Stimulated activated CD8-positive, alpha-beta memory T cell treated with anti-CD3 and anti-CD28 coated beads, Interleukin-7, amount 100 ng/mL, for 48 hours (primary cell): ENCODE data around the gene ZNF274.
"Not testable (repeated sequence)": the region's sequence is repeated elsewhere in the genome, so short reads cannot be mapped to it uniquely, and the experiment has no call there.

Source experiments
- DNase-seq, 2 donors: peaks; one replicate each; pipeline ENCODE4 v3.0.0-alpha.2; 2020; ENCODE audit warnings: low read depth in 1 of 2; ENCODE audit errors: extremely low read depth in 1 of 2

The ZNF274 gene

DNA sequence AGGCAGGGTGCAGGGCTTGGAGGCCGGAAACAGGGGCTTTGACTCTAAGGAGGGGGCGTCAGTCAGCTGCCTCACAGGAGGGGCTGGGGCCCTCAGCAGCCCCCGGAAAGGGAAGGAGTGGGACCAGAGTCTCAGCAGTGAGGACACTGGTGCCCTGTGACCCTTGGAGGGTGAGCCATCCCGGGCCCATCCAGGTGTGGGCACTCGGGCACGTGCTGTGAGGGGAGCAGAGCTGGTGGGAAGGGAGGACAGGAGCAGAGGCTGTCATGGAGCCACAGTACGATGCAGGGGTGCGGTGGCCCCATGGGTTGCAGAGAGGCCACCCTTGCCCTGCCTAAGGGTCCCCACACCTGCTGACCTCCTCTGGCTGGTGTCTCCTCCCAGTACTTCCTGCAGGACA lies 26.7 kb downstream of the ZNF274 start:
- no peak for DNase-seq

DNA sequence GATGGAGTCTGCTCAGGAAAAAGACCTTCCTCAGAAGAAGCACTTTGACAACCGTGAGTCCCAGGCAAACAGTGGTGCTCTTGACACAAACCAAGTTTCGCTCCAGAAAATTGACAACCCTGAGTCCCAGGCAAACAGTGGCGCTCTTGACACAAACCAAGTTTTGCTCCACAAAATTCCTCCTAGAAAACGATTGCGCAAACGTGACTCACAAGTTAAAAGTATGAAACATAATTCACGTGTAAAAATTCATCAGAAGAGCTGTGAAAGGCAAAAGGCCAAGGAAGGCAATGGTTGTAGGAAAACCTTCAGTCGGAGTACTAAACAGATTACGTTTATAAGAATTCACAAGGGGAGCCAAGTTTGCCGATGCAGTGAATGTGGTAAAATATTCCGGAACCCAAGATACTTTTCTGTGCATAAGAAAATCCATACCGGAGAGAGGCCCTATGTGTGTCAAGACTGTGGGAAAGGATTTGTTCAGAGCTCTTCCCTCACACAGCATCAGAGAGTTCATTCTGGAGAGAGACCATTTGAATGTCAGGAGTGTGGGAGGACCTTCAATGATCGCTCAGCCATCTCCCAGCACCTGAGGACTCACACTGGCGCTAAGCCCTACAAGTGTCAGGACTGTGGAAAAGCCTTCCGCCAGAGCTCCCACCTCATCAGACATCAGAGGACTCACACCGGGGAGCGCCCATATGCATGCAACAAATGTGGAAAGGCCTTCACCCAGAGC lies 29.6 kb downstream of the ZNF274 start:
- no peak for DNase-seq

DNA sequence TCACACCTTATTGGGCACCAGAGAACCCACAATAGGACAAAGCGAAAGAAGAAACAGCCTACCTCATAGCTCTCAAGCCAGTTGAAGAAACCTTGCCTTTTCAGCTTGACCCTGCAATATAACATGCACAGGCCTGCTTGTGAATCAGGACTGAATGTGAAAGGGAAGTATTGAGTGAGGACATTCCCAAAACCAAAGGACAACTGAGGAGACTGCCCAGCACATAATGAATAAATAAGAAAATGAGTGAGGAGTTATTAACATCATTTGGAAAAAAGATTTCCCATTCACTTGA lies 30.2 kb downstream of the ZNF274 start:
- DNase-seq: no peak

DNA sequence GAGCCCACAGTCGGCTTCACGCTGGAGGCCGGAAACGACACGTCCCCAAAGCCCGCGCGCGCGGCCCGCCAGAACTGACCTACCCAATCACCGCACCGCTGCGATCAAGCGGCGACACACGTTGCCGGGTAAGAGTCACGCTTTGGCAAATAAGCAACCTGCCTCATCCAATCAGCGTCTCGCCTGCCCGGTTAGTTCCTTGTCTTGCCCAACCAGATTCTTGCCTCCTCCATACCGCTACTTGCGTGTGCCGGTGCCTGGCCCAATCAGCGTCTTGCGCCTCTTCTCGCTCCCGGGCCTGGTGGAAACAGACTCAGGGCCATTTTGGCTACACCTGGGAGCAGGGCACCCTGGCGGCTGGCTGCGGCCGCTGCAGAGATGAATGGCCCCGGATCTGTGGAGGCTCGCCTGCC lies 34.2 kb downstream of the ZNF274 start:
- no peak for DNase-seq

DNA sequence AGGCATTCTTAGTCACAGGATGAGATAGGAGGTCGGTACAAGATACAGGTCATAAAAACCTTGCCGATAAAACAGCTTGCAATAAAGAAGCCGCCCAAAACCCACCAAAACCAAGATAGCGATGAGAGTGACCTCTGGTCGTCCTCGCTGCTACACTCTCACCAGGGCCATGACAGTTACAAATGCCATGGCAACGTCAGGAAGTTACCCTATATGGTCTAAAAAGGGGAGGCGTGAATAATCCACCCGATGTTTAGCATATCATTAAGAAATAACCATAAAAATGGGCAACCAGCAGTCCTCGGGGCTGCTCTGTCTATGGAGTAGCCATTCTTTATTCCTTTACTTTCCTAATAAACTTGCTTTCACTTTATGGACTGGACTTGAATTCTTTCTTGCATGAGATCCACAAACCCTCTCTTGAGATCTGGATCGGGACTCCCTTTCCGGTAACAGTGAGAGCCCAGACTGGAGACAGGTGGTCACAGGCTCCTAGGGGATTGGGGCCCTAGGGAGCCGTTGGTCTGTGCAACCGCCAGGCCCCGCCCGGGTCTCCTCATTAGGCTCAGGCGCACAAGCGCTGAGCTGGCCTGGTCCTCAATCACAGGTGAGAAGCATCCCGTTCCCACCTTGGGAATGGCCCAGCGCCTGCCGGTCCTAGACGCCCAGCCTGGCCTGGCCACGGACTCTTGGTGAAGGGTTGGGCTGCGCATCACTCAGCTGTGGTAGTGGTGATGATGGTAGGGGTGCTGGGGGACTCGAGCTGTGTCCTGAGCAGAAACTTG lies 34.9 kb downstream of the ZNF274 start:
- DNase-seq: no peak

DNA sequence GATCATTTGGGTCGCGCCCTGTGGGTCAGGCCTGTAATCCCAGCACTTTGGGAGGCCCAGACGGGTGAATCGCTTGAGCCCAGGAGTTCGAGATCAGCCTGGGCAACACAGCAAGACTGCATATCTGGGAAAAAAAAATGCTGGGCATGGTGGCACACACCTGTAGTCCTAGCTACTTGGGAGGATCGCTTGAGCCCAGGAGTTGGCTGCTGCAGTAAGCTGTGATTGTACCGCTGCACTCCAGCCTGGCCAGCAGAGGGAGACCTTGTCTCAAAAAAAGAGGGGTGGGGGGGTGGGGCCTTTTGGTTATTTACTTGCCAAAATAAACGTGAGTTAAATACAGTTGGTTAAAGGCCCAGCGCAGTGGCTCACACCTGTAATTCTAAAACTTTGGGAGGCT lies 36.0 kb downstream of the ZNF274 start:
- DNase-seq: no peak

DNA sequence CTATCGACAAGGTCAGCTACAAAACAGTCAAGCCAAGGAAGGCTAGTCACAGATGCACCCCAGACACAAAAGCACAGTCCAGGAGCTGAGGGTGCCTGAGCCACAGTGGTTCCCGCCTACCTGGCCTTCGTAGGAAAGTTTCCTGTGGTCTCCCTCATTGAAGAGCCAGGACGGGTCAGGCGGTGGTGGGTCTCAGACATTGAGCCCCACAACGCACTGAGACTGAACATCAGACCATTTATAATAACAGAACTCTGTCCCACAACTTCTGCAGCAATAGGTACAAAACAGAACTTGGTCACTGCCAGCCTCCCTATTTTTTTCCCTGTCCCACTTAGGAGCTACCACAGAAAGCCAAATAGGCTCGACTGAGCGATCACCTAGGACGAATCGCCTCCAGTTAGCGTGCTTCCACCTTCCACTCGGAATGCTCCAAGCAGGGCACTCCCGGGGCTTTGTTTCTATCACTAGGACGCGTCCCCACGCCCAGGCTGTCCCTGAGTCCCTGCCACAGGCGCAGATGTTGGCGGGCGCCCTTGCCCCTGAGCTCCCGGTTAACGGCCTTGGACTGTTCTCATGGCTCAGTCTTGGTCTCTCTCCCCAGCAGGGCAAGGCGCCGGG lies 45.2 kb downstream of the ZNF274 start:
- DNase-seq: no peak

DNA sequence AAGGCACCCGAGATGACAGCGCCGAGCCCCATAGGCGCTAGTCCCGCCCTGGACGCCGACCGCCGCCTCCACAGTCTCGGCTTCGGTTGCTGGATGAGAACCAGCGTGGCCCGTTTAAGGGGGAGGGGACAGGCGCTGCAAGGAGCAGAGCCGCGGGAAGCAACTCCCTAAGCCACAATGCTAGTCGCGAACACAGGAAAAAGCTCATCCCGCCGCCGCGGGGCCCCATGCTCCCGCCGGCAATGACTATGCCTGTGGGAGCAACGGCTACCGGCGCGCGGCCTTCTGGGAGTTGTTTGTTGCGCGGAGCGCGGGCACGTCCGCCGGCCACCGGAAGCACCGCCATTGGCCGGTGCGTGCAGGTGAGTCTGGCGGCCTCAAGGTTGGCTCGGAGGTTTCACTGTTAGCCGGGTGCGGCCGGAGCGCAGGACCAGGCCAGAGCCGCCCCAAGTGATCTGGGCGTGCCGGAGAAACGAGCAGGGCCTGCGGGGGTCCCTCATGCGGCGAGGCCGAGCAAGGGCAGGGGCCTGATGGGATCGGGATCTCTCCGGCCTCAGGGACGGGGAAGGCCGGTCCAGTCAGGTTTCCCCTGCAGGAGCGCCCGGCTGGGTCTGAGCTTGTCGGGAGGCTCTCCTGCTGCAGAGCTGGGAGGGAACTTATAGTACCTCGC lies 45.9 kb downstream of the ZNF274 start, which contains the start of gene ZNF544:
Gene ZNF544 (plus strand): TSS at position 330 of the 670 bp plus-strand sequence. CDS start 15,110 bp downstream, outside the sequence.
- DNase-seq: peak; percentile 52 to 57

DNA sequence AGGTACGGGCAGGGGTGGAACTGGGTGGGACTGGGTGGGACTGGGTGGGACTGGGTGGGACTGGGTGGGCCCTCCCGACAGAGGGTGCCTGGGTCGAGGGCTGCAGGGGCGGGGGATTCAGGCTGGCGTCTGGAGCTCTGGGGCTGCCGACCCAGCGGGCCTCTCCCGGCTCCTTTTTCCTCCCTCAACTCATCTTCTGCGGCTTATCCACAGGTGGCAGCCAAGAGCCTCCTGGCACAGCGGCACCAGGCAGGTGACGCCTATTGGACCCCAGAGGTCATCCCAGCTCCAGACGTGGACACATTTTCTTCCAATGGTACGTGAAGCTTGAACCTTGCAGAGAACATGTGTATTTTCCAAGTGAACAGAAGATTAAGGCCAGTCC lies 46.4 kb downstream of the ZNF274 start:
- DNase-seq: peak in 1 of 2 donors; percentile 7

DNA sequence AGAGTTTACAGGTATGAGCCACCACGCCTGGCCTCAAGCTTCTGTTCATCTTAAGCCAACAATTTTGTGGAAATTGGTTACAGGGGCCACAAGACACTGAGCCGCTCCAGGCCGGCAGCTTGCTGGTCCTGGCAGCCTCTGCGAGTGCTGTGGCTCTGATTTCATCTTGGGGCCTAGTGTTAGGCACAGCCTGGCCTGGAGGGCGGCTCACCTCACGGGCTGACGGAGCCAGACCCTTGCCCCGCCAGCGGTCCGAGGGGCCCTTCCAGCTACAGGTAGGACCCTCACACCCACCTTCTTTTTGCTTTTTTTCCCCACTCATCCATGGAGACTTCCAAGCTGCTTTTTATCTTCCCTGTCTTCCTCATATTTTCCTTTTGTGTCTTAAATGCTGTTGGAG lies 54.5 kb downstream of the ZNF274 start:
- no peak for DNase-seq

DNA sequence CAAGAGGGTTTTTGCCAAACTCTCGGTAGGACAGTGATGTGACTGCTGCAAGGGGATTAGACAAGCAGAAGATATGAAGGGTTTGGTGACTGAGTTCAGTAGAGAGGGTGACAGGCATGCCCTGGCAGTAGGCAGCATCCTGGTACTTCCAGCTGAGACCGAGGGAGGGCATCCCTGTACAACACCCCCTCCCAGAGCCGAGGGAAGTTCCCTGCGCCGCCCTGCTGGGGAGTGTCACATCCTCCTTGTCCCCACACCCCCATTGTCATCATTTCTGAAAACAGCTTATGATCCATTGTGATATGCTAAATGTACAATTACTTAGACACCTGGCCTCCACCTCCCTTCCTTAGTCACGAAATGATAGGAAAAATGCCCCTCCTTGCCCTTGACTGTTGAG lies 60.5 kb downstream of the ZNF274 start:
- no peak for DNase-seq

DNA sequence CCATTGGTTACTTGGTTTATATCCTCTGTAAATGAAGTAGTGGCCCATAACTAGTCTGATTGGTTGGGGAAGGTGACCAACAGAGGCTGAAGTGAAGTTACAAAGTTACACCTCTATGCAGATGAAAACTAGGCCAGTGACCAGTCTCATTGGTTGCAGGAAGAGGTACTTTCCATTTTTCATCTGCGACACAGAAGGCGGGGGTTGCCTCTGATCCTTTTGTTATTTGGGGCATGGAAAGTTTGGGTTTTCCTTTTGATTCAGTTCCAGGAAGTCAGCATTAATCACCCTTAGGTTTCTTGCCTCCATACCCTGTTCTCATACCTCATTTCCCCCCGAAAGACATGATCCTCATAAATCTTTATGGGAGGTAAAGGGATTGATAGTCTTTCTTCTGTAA lies 66.0 kb downstream of the ZNF274 start:
- no peak for DNase-seq

DNA sequence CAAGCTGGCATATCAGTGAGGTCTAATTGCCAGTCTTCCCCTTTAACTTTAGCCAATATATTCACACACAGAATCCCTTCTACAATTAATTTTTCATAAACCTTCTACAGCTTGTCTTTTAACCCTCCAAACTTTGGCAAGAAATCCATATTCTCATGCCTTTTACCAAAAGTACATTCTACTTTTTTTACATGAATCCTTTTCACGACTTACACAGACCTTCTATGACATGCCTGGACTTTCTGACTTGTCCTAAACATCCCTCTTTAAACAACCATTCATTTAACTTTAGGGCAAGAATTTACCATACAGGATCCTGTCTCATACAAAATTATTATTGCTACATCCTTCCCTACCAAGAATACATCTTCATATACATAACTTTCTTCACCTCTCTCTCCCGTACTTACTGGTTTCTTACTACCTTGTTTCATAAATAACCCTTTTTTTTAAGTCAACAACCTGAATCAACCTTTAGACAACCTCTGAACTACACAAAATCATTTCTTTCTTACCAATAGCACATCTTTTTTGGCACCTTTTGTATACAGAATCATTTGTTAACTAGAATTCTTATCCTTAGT lies 69.3 kb downstream of the ZNF274 start:
- no peak for DNase-seq

DNA sequence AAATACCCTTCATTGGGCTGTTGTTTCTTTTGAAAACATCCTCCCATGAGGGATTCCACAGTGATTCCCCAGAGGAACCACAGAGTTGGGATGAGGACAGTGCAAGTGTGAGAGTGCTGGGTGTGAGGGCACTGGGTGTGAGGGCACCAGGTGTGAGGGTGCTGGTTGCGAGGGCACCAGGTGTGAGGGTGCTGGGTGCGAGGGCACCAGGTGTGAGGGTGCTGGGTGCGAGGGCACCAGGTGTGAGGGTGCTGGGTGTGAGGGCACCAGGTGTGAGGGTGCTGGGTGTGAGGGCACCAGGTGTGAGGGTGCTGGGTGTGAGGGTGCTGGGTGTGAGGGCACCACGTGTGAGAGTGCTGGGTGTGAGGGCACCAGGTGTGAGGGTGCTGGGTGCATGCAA lies 75.4 kb downstream of the ZNF274 start:
- not testable (repeated sequence) for DNase-seq

DNA sequence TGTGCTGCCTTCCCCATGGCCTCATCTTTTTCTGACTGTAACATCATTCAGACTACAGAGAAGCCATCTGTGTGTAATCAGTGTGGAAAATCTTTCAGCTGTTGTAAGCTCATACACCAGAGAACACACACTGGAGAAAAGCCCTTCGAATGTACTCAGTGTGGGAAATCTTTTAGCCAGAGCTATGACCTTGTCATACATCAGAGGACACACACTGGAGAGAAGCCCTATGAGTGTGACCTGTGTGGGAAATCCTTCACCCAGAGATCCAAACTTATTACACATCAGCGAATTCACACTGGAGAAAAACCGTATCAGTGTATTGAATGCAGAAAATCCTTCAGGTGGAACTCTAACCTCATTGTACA lies 78.7 kb downstream of the ZNF274 start:
- no peak for DNase-seq

DNA sequence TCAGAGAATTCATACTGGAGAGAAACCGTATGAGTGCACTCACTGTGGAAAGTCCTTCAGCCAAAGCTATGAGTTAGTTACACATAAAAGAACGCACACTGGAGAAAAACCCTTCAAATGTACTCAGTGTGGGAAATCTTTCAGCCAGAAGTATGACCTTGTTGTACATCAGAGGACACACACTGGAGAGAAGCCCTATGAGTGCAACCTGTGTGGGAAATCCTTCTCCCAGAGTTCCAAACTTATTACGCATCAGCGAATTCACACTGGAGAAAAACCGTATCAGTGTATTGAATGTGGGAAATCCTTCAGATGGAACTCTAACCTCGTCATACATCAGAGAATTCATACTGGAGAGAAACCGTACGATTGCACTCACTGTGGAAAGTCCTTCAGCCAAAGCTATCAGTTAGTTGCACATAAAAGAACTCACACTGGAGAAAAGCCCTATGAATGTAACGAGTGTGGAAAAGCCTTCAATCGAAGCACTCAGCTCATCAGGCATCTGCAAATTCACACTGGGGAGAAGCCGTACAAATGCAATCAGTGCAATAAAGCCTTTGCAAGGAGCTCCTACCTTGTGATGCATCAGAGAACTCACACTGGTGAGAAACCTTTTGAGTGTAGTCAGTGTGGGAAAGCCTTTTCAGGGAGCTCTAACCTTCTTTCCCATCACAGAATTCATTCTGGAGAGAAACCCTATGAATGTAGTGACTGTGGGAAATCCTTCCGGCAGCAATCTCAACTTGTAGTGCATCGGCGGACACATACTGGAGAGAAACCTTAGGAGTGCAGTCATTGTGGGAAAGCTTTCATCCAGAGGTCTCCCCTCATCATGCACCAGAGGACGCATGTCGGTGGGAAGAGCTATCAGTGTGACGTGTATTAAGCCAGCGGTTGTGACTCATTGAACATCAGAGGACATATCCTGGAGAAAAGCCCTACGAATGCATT lies 79.4 kb downstream of the ZNF274 start:
- no peak for DNase-seq

DNA sequence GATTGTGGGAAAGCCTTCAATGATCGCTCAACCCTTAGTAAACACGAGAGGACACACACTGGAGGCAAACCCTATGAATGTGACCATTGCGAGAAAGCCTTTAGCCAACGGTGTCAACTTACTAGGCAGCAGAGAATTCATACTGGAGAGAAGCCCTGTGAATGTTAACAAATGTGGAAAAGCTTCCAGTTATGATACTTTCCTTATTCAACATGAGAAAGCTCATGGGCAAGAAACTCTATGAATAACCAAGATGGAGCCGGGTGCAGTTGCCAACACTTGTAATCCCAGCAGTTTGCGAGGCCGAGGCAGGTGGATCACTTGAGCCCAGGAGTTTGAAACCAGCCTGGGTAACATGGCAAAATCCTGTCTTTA lies 80.0 kb downstream of the ZNF274 start:
- no peak for DNase-seq
